ENCODE data around the gene EIF5A. TPM values are rescaled to one million over a fixed set of nuclear protein-coding genes. Genes with fewer than 3 reads are reported as not detected.
A peak's percentile ranks its signal among the peaks of the same experiment; 100 is the strongest.

EIF5A gene
- total RNA-seq, 1 experiment from 2014 or later = 345 TPM

DNA sequence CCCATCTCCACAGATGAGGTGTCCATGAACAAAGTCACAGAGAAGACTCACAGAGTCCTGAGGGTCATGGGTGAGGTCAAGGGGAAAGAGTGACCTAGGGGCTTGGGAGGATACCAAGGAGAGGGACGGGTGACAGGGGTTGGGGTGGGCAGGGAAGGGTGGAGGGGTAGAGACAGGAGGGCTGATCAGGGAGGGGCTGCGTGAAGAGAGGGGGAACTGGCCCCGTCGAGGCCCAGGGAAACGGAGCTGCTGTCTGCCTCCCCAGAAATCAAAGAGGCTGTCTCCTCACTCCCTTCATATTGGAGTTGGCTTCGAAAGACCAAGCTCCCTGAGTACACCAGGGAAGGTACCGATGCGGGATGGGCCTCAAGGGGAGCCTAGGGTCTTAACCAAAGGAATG, 48.1 kb downstream of the EIF5A start:
- DNase-seq = no peak
- no TSS peak for BruUV-seq (replicated peaks)
- Mint-ChIP-seq H3K27me3 (ENCODE audit: insufficient read depth, unreplicated experiment) (no peaks in the 10 kb centered on the region), H3K9me3 (ENCODE audit: unreplicated experiment) (no peaks in the 10 kb centered on the region), H3K4me1 (ENCODE audit: low read depth, unreplicated experiment) (peaks cover 11% of the 10 kb centered on the region), H3K27ac (ENCODE audit: unreplicated experiment) (no peak overlapping the region), H3K36me3 (ENCODE audit: insufficient read depth, unreplicated experiment) (no peaks in the 10 kb centered on the region), H3K4me3 (ENCODE audit: unreplicated experiment) (no peak overlapping the region)
- ChIA-PET POLR2A (no interaction called here), CTCF (interaction anchor here (0.8 to 1.5 kb wide), 5 partner anchors 21 to 205 kb away, joined by 3 to 8 read pairs (median 7); partner anchors contain the start of gene TMEM102)
- H3K9me3 ChIP-seq = no peaks in the 10 kb centered on the region
- intact Hi-C loops (cut with micrococcal nuclease; ENCODE audit: unreplicated experiment) = loop anchor here (5.0 kb wide), 1 partner anchor 82 kb away; the partner anchor contains the start of genes FGF11 and TMEM102
- no peaks in the 10 kb centered on the region for H3K27me3 ChIP-seq (replicated peaks; ENCODE audit: control insufficient read depth, insufficient read depth, low read length)
- H3K4me1 ChIP-seq = no peaks in the 10 kb centered on the region
- H3K4me3 ChIP-seq (ENCODE audit: low read depth, low read length) = no peak overlapping the region
- TF ChIP-seq, protein P1, sequence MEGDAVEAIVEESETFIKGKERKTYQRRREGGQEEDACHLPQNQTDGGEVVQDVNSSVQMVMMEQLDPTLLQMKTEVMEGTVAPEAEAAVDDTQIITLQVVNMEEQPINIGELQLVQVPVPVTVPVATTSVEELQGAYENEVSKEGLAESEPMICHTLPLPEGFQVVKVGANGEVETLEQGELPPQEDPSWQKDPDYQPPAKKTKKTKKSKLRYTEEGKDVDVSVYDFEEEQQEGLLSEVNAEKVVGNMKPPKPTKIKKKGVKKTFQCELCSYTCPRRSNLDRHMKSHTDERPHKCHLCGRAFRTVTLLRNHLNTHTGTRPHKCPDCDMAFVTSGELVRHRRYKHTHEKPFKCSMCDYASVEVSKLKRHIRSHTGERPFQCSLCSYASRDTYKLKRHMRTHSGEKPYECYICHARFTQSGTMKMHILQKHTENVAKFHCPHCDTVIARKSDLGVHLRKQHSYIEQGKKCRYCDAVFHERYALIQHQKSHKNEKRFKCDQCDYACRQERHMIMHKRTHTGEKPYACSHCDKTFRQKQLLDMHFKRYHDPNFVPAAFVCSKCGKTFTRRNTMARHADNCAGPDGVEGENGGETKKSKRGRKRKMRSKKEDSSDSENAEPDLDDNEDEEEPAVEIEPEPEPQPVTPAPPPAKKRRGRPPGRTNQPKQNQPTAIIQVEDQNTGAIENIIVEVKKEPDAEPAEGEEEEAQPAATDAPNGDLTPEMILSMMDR (IDR thresholded peaks at IDR 0.05; ENCODE audit: insufficient read depth in 1 of 2, low read depth in 1 of 2, low read length in 1 of 2, severe bottlenecking in 1 of 2, unreplicated experiment in 1 of 2) = no peak
- no peaks in the 10 kb centered on the region for H3K36me3 ChIP-seq (ENCODE audit: control insufficient read depth, insufficient read depth, low read length)

DNA sequence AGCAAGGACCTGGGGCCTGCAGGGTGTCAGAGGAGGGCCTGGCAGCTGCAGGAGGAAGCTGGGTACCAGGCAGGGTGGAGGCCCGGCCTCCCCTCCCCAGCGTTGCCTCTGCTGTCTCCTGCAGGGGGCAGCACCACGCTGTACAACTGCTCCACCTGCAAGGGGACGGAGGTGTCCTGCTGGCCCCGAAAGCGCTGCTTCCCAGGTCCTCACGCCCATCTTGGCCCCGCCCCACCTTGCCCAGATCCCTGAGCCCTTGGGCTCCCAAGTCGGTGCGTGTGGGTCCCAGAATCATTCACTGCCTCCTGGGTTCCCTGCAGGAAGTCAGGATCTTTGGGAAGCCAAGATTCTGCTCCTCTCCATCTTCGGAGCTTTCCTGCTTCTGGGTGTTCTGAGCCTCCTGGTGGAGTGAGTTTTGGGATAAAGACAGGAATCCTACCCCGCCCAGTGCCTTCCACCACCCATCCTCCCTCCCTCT, 48.7 kb downstream of the EIF5A start:
- Mint-ChIP-seq H3K4me1 (ENCODE audit: low read depth, unreplicated experiment) (peaks cover 11% of the 10 kb centered on the region), H3K27ac (ENCODE audit: unreplicated experiment) (no peak overlapping the region), H3K9me3 (ENCODE audit: unreplicated experiment) (no peaks in the 10 kb centered on the region), H3K27me3 (ENCODE audit: insufficient read depth, unreplicated experiment) (no peaks in the 10 kb centered on the region), H3K36me3 (ENCODE audit: insufficient read depth, unreplicated experiment) (no peaks in the 10 kb centered on the region), H3K4me3 (ENCODE audit: unreplicated experiment) (no peak overlapping the region)
- TF ChIP-seq, protein P1 (IDR thresholded peaks at IDR 0.05; ENCODE audit: insufficient read depth in 1 of 2, low read depth in 1 of 2, low read length in 1 of 2, severe bottlenecking in 1 of 2, unreplicated experiment in 1 of 2) = peak; percentile 65 to 73
- no TSS peak for BruUV-seq (replicated peaks)
- CTCF ChIA-PET = interaction anchor here (0.6 to 1.5 kb wide), 6 partner anchors 21 to 205 kb away, joined by 3 to 8 read pairs (median 5); partner anchors contain the start of gene TMEM102
- Histone ChIP-seq H3K27me3 (replicated peaks; ENCODE audit: control insufficient read depth, insufficient read depth, low read length) (no peaks in the 10 kb centered on the region), H3K4me1 (no peaks in the 10 kb centered on the region), H3K9me3 (no peaks in the 10 kb centered on the region), H3K4me3 (ENCODE audit: low read depth, low read length) (no peak overlapping the region), H3K36me3 (ENCODE audit: control insufficient read depth, insufficient read depth, low read length) (no peaks in the 10 kb centered on the region)
- POLR2A ChIA-PET = no interaction called here
- intact Hi-C loops (cut with micrococcal nuclease; ENCODE audit: unreplicated experiment) = loop anchor here (2.0 to 5.0 kb wide), 2 partner anchors 81 to 205 kb away; partner anchors contain the start of genes FGF11, SENP3 and TMEM102
- DNase-seq = peak; percentile 78 to 82

DNA sequence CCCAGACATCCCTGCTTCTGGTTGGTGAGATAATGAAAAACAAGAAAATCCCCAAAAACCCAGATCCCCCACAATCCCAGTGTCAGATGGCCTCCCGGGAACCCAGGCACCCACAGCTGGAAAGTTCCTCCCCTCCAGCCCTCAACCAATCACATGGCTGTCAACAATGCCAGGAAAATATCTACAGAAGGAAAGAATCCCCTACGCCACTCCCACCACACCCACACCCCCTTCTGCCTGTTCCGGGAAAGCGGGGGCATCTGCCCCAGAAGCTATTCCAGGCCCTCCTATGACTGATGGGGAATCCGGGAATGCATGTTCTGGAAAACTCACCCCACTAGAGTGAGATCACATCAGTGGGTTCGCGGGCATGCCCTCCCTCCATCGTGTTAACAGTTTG, 49.3 kb downstream of the EIF5A start:
- Mint-ChIP-seq H3K27ac (ENCODE audit: unreplicated experiment) (no peak overlapping the region), H3K4me3 (ENCODE audit: unreplicated experiment) (no peak overlapping the region), H3K4me1 (ENCODE audit: low read depth, unreplicated experiment) (peaks cover 11% of the 10 kb centered on the region), H3K36me3 (ENCODE audit: insufficient read depth, unreplicated experiment) (no peaks in the 10 kb centered on the region), H3K9me3 (ENCODE audit: unreplicated experiment) (no peaks in the 10 kb centered on the region), H3K27me3 (ENCODE audit: insufficient read depth, unreplicated experiment) (no peaks in the 10 kb centered on the region)
- Histone ChIP-seq H3K4me1 (no peaks in the 10 kb centered on the region), H3K4me3 (ENCODE audit: low read depth, low read length) (no peak overlapping the region), H3K9me3 (no peaks in the 10 kb centered on the region), H3K36me3 (ENCODE audit: control insufficient read depth, insufficient read depth, low read length) (no peaks in the 10 kb centered on the region), H3K27me3 (replicated peaks; ENCODE audit: control insufficient read depth, insufficient read depth, low read length) (no peaks in the 10 kb centered on the region)
- ChIA-PET CTCF (interaction anchor here (0.6 to 1.5 kb wide), 3 partner anchors 22 to 80 kb away, joined by 3 to 8 read pairs (median 3); no protein-coding TSS in a partner anchor), POLR2A (no interaction called here)
- BruUV-seq (replicated peaks) = no TSS peak
- TF ChIP-seq, protein P1 (IDR thresholded peaks at IDR 0.05; ENCODE audit: insufficient read depth in 1 of 2, low read depth in 1 of 2, low read length in 1 of 2, severe bottlenecking in 1 of 2, unreplicated experiment in 1 of 2) = no peak
- intact Hi-C loops (cut with micrococcal nuclease; ENCODE audit: unreplicated experiment) = loop anchor here (2.0 to 5.0 kb wide), 2 partner anchors 81 to 204 kb away; partner anchors contain the start of genes FGF11, SENP3 and TMEM102
- DNase-seq = no peak

All from Caco-2 (cell line).